DMS 273 (cell line): ENCODE measurements around the gene TIAL1.
"Not testable (repeated sequence)": the region's sequence is repeated elsewhere in the genome, so short reads cannot be mapped to it uniquely, and the experiment has no call there.

Experiments used
- DNase-seq: peaks from one replicate; lab custom pipeline; 2025; ENCODE audit not compliant: unreplicated experiment; lab: John Stamatoyannopoulos, UW

The TIAL1 gene

DNA sequence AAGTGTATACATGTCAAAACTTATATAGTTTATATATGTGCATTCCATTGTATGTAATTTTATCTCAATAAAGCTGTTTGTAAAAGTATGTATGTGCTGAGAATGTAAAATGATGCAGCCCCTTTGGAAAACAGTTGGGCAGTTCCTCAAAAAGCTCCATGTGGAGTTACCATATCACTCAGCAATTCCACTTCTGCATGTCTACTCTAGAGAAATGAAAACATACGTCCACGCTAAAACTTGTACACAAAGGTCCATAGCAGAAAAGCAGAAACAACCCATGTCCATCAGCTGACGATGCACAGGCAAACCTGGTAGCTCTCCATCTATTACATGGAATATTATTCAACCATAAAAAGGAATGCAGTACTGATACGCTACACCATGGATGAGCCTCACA lies 45.9 kb downstream of the TIAL1 start:
- no peak for DNase-seq

- DNase-seq, result no peak
Observed at GRCh38 chr10:119549247-119549999, 47.3 kb downstream of the TIAL1 start.

DNA sequence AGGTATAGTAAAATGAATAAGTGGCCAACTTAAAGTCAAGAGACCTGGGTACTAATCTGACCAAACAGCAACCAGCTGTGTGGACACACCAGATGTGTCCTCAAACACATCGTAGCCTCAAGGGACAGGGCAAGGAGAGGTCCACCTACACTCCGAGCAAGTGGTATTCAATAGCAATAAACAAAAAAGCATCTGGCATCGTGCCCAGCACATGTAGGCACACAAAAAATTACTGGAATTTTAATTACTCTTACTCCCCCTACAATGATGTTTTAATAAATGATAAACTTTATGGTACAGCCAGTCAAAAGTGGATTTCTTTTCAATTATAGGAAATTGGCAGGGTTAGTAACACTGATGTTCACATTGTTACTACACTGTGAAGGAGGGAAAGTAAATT lies 50.8 kb downstream of the TIAL1 start:
- DNase-seq, result peak; percentile 18

GRCh38 chr10:119545310-119545709 lies 51.5 kb downstream of the TIAL1 start:
- no peak for DNase-seq

DNA sequence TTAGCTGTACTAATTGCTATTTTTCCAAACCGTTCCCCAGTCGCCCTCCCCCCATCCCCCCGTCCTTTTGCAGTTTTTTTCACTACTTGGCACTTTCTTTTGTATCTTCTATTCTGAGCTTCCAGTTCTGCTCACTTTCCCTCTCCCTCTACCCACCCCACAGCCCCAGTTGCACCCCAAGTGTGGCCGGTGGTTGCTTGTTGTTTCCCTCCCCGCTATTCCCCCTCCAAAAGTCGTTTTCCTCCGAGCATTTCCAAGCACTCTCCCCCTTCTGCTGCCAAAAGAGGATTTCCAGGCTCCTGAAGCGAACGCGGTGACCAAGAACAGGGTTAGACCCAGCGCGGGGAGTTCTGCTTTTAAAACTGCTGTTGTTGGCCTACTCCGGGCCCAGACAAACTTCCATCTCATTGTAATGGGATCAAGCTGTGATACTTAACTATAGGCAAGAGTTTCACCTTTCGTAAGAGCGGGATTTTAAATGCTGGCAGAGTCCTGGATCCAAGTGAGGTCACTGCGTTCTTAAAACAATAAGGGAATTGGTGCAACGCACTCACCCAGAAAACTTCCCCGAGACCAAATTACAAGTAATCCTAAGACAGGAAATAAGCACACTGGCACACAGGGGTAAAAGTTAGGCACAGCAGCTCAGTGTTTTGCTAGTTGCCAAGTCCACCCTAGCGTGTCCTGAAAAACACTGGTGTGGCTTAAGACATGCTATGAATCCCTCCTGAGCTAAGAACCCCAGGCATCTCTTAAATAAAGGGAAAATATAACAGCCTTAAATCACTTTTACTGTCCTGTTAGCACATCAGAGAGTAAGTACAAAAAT lies 52.7 kb downstream of the TIAL1 start:
- DNase-seq, result peak; percentile 16

GRCh38 chr10:119542988-119543813 lies 53.6 kb downstream of the TIAL1 start:
- DNase-seq, result peak; percentile 81

DNA sequence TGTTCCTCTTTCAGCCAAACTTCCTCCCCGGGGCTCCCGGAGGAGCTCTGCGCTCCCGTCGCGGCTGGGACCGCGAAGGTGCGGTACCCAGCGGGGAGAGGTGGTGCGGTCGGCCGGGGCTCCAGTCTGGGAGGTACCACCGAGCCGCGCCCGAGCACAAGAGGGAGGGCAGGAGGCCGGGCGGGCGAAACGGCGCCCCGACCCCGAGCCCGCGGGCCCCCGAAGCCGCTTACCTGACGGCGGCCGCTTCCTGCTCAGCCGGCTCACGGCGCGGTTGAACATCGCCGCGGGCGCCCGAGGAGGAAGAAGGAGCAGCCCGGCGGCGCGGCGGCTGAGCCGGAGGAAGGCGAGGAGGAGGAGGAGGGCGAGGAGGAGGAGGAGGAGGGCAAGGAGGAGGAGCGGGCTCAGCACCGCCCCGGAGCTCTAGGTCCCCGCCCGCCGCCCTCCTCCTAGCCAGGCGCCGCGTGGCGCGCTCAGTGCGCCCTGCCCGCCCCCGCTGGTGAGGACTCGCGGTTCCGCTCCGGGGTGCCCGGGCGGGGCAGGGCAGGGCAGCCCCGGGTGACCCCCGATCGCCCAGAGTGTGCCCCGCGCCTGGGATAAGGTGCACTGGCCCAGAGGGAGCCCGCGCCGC lies 54.3 kb downstream of the TIAL1 start, which contains the start of gene RGS10:
Gene RGS10, minus strand, starts transcription at position 363 of the 631 bp plus-strand sequence. Its CDS starts 81 bp downstream, at position 282.
- peak; percentile 84 for DNase-seq

GRCh38 chr10:119541459-119542356 lies 55.1 kb downstream of the TIAL1 start:
- peak; percentile 18 for DNase-seq

DNA sequence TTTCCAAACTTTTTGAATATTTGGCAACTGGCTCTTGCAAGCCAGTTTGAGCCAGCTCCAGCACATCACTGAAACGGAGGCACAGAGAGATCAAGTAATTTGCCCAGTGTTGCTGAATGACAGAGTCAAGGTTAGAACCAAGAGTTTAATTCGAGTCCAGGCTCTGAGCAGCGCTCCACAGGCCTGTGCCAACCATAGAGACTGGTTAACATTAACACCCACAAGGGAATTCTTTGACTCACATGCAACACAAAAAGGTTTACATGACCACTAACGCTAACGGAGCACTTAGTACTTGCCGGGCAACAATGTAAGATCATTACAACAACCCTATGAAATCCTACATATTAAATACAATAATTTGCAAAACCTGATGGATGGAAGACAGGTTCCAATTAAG lies 55.7 kb downstream of the TIAL1 start:
- peak; percentile 15 for DNase-seq

GRCh38 chr10:119540038-119540437 lies 56.7 kb downstream of the TIAL1 start:
- DNase-seq, result no peak

- DNase-seq, result no peak
Observed at GRCh38 chr10:119539359-119539825, 57.4 kb downstream of the TIAL1 start.

DNA sequence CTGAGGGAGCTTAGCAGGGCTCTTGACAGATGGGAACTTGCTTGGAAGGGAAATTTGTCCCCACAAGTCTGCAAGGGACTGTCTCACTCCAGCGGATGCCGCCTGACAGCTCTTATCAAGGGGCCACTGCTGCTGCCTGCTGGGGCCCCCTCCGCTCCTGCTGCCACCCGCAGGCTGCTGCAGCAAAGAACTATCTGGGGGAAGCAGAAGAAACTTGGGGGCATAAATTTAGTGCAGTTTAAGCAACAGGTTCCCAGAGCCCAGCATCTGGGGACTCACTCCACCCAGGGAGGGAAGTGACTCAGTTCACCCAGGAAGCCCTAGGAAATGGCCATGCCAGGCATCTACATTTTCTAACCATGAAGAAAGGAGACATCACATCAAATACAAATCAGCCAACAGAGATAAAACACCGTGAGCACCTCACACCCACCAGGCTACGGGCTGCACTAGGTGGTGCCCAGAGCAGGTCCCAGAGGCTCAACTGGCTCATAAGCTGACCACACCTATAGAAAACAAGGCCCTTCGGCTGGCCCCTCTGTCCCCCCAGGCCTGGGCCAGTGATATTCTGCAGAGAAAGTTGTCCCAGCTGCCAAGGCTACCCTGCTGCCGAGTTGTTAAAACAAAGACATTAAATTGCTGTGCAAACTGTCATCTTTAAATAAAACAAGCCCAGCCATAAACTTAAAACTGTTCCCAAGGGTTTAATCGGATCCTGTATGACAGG lies 58.0 kb downstream of the TIAL1 start:
- peak; percentile 29 for DNase-seq

DNA sequence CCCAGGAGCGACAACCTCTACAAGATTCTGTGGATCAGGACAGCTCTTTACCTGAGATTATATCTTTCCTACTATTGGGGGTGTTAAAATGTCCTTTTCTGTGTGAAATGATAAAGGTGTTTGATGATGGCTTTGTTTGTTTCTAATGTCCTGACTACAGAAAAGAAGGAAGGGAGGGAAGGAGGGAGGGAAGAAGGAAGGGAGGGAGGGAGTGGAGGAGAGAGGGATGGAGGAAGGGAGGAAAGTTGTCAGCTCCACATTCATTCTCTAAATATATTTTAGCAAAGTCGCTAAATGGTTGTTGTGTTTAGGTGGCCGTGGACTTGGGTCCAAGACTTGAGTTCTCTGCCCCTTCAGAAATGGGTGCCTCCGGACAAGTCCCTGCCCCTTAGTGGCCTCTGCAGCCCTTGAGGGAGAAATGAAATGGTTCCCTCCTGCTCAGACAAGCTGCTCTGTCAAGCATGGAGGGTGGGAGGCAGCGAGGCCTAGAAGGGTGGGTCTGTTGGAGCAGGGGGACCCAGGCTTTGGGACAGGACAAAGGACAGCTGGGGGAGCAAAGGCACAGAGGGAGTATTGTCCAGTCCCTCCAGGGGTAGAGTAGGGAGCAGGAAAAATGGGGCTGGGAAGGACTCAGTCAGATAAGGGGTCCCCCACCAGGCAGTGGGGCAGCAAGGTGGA lies 58.7 kb downstream of the TIAL1 start:
- DNase-seq, result no peak

DNA sequence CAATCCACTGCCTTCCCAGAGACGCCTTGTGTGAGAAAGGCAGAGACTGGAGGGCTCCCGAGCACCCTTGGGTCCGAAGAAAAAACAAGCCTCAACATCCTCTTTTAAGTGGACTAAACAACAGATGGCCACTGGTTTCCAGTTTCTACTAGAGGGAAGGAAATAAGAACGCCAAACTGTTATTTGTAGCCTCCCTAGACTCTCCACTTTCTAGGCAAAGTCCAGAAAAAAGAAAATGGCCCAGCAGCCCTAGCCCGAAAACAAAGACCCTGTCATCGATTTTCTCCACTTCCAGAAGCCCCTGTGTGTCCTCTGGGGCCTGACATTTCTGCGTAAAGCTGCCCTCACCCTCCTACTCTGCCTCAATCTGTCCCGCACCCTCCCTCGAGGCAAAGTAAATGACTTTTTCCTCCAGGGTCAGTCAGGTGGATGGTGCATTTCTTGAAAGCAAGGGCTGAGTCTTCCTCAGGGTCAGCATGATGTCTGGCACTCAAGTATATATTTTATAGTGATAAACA lies 60.2 kb downstream of the TIAL1 start:
- peak; percentile 57 for DNase-seq

DNA sequence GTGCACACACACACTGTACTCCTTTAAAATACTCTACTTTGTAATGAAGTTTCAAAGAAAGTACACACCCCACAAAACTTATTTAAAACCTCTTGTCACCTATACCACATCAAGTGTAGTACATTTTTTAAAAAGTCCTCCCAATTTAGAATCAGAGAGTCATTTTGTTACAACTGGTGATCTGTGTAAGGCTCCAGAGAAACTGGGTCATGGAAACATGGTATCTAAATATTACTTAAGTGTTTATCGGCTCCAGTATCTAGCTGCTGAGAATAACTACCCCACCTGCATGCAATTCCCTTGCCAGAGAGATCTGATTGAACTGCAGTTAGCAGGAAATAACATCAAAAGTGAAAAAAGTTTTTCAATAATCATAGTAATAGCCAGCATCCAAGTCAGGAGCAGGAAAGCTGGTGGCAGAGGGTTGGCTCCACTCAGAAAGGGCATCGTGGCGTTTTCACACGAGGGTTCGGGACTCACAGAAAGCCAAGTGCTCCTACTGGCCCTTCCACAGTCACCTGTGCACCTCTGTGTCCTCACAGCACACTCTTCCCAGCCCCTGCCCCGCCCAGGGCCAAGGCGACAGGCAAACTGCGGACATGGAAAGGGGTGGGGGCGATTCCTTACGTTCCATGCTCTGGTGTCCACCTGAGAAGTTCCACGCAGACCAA lies 60.8 kb downstream of the TIAL1 start:
- DNase-seq, result no peak

DNA sequence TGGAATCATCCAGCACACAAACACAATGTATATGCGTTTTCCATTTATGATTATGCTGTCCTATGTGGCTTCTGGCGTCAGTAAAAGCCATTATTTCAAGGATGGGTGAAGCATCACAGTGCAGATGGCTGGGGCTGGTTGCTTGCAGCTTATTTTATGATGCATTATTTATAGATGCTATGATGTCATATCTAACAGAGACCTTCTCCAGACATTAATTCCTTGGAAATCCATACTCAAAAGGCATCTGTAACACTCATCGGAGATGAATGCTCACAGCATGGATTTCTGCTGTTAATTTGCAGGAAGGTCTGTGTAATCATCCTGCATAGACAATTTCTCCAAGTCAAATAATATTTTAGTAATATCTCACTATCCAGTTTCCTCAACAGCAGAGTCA lies 61.5 kb downstream of the TIAL1 start:
- DNase-seq, result peak; percentile 27

GRCh38 chr10:119533473-119533872 lies 63.3 kb downstream of the TIAL1 start:
- DNase-seq, result no peak

- DNase-seq, result not testable (repeated sequence)
Observed at GRCh38 chr10:119532791-119533190, 64.0 kb downstream of the TIAL1 start.
